Sigmoid colon (tissue), 7 donors: Measurements from ENCODE around the gene NMNAT3. TPM values are rescaled to one million over a fixed set of nuclear protein-coding genes. Genes with fewer than 3 reads are reported as not detected.

Experiments used
- DNase-seq: peaks from one replicate; pipeline ENCODE4 v3.0.0-alpha.2; 2019
- H3K27ac ChIP-seq, 4 donors: fragments of 200-600 bp; sonication (generic); one replicate each; pipeline ENCODE4 v1.5.1; 2016 to 2019; ENCODE audit warnings: mild to moderate bottlenecking in 1 of 4
- H3K27me3 ChIP-seq, 3 donors: fragments of 200-600 bp; sonication (generic); one replicate each; pipeline ENCODE4 v1.5.1; 2019; ENCODE audit warnings: mild to moderate bottlenecking in 1 of 3
- H3K36me3 ChIP-seq, 4 donors: fragments of 200-600 bp; sonication (generic); one replicate each; pipeline ENCODE4 v1.5.1; 2016 to 2019
- H3K4me1 ChIP-seq, 4 donors: fragments of 200-600 bp; sonication (generic); one replicate each; pipeline ENCODE4 v1.5.1; 2017 to 2019
- H3K4me3 ChIP-seq, 4 donors: fragments of 200-600 bp; sonication (generic); one replicate each; pipeline ENCODE4 v1.5.1; 2017 to 2019; ENCODE audit warnings: mild to moderate bottlenecking in 2 of 4, moderate library complexity in 1 of 4
- H3K9me3 ChIP-seq, 4 donors: fragments of 200-600 bp in 3 of 4; sonication (generic) in 3 of 4; one replicate each; pipeline versions ENCODE4 v1.5.1 to v1.6.1; 2013 to 2019
- CTCF ChIP-seq, 4 experiments: fragments of 450-650 bp in 3 of 4; fragments of 200-600 bp in 1 of 4; IDR thresholded peaks; one replicate each; pipeline ENCODE4 v1.5.1; 2016 to 2019; ENCODE audit warnings: antibody characterized with exemption in 4 of 4, mild to moderate bottlenecking in 3 of 4, moderate library complexity in 2 of 4
- EP300 ChIP-seq, 4 donors: sonication (generic); formaldehyde crosslinking; IDR thresholded peaks; one replicate each; pipeline ENCODE4 v1.6.1; 2017; ENCODE audit warnings: antibody characterized with exemption in 4 of 4
- POLR2A ChIP-seq, 2 donors: fragments of 450-650 bp; IDR thresholded peaks; one replicate each; pipeline ENCODE4 v1.6.1; 2016; ENCODE audit warnings: antibody characterized with exemption in 2 of 2, mild to moderate bottlenecking in 2 of 2, moderate library complexity in 2 of 2
- POLR2AphosphoS5 ChIP-seq, 4 donors: sonication (generic); formaldehyde crosslinking; IDR thresholded peaks; one replicate each; pipeline ENCODE4 v1.6.1; 2017; ENCODE audit warnings: antibody characterized with exemption in 4 of 4
- WGBS, 2 donors: extraction: QIAGEN DNeasy Blood & Tissue Kit; methylation state at CpG; one replicate each; pipeline ENCODE4 v1.1.7; 2013; 5-methylcytosine and 5-hydroxymethylcytosine counted together
- intact Hi-C: fragments of 100-400 bp; cut with DNase I; formaldehyde crosslinking; loops from one replicate; pipeline ENCODE4 v1.15.1; 2023
- polyA plus RNA-seq, 3 donors: library from polyadenylated mRNA; stranded (reverse); fragments of 200-250 nt; gene quantifications; one replicate each; pipeline ENCODE4 v1.2.3, GENCODE V29; 2013
- total RNA-seq, 4 donors: library from RNA; depleted of rRNA; stranded (reverse); fragments of >200 nt; gene quantifications; one replicate each; pipeline ENCODE4 v1.1.0, GENCODE V29; 2016
- donor health status: healthy with polysubstance abuse.
- donor health status: Bipolar disorder and iron deficiency.
- donor health status: healthy.

The NMNAT3 gene
- total and polyA plus RNA-seq, 7 donors, result 3.4 to 24.6 (median 10.0) TPM

- no peaks in the 10 kb centered on the region for H3K27me3 ChIP-seq
- no peak overlapping the region for H3K4me3 ChIP-seq
- no peaks in the 10 kb centered on the region for H3K9me3 ChIP-seq
- no peak for DNase-seq
- H3K27ac ChIP-seq, result no peak overlapping the region
- peaks cover 0 to 23% (median 17%) of the 10 kb centered on the region in 4 donors for H3K4me1 ChIP-seq
- TF ChIP-seq POLR2AphosphoS5 (IDR thresholded peaks at IDR 0.05) (no peak), EP300 (IDR thresholded peaks at IDR 0.05) (no peak), POLR2A (IDR thresholded peaks at IDR 0.05) (no peak), CTCF (IDR thresholded peaks at IDR 0.05) (no peak)
- intact Hi-C loops, result no loop called here
- H3K36me3 ChIP-seq, result no peaks in the 10 kb centered on the region
- 90 to 92% methylated on average over 5 of the region's 5 CpGs for WGBS, 2 donors
These were observed 136.1 kb downstream of the NMNAT3 start for GRCh38 chr3:139541532-139542288.

GRCh38 chr3:139540651-139541531 is 136.9 kb downstream of the NMNAT3 start:
- peak overlapping the region in 2 of 4 donors; percentile 55 to 63 for H3K4me3 ChIP-seq
- H3K27ac ChIP-seq, result peak overlapping the region in 1 of 4 donors; percentile 65

GRCh38 chr3:139538733-139539132 is 139.0 kb downstream of the NMNAT3 start:
- DNase-seq, result peak; percentile 81
- Histone ChIP-seq H3K27me3 (no peaks in the 10 kb centered on the region), H3K4me3 (peak overlapping the region; percentile 28 to 63 (median 54)), H3K9me3 (no peaks in the 10 kb centered on the region), H3K36me3 (no peaks in the 10 kb centered on the region), H3K4me1 (peaks cover 0 to 51% (median 43%) of the 10 kb centered on the region in 4 donors), H3K27ac (peak overlapping the region; percentile 62 to 77 (median 70))
- TF ChIP-seq EP300 (IDR thresholded peaks at IDR 0.05), result no peak
- peak in 1 of 4 donors; percentile 48 for TF ChIP-seq POLR2AphosphoS5 (IDR thresholded peaks at IDR 0.05)
- WGBS, 2 donors, result 40 to 66% methylated on average over 21 of the region's 21 CpGs
- intact Hi-C loops, result loop anchor here (10.0 kb wide), 1 partner anchor 136 kb away; the partner anchor contains the start of gene NMNAT3

More at GRCh38 chr3:139540651-139541531, 136.9 kb downstream of the NMNAT3 start:
- Histone ChIP-seq H3K27me3 (no peaks in the 10 kb centered on the region), H3K9me3 (no peaks in the 10 kb centered on the region), H3K4me1 (peaks cover 0 to 31% (median 22%) of the 10 kb centered on the region in 4 donors), H3K36me3 (no peaks in the 10 kb centered on the region)
- WGBS, 2 donors, result 77 to 87% methylated on average over 6 of the region's 6 CpGs
- no peak for TF ChIP-seq POLR2A (IDR thresholded peaks at IDR 0.05)
- no peak for TF ChIP-seq CTCF (IDR thresholded peaks at IDR 0.05)
- TF ChIP-seq POLR2AphosphoS5 (IDR thresholded peaks at IDR 0.05), result no peak
- TF ChIP-seq EP300 (IDR thresholded peaks at IDR 0.05), result no peak
- intact Hi-C loops, result no loop called here
- no peak for DNase-seq

- WGBS, 2 donors, result 87 to 89% methylated on average over 5 of the region's 5 CpGs
- Histone ChIP-seq H3K9me3 (no peaks in the 10 kb centered on the region), H3K4me3 (no peak overlapping the region), H3K4me1 (peaks cover 0 to 59% (median 48%) of the 10 kb centered on the region in 4 donors), H3K27me3 (no peaks in the 10 kb centered on the region), H3K36me3 (no peaks in the 10 kb centered on the region), H3K27ac (peak overlapping the region; percentile 62 to 77 (median 70))
- TF ChIP-seq POLR2A (IDR thresholded peaks at IDR 0.05), result no peak
- no peak for TF ChIP-seq EP300 (IDR thresholded peaks at IDR 0.05)
- TF ChIP-seq POLR2AphosphoS5 (IDR thresholded peaks at IDR 0.05), result no peak
- no peak for TF ChIP-seq CTCF (IDR thresholded peaks at IDR 0.05)
- DNase-seq, result no peak
- intact Hi-C loops, result loop anchor here (10.0 kb wide), 1 partner anchor 137 kb away; the partner anchor contains the start of gene NMNAT3
These were observed 139.8 kb downstream of the NMNAT3 start for GRCh38 chr3:139537795-139538621.
